RWPE2 (cell line): ENCODE results near the gene CYP4Z1.

Source experiments
- ATAC-seq: fragments of 200-7000 bp; cut with Tn5 transposase; 3 replicates; pipeline ENCODE4 v1.9.1; 2021; ENCODE audit warnings: low read depth
- DNase-seq: peaks from one replicate; pipeline ENCODE4 v3.0.0-alpha.2; 2020; ENCODE audit warnings: low spot score
- H3K27ac ChIP-seq: fragments of 450-650 bp; 2 replicates; pipeline ENCODE4 v1.5.1; 2017; ENCODE audit warnings: mild to moderate bottlenecking; ENCODE audit not compliant: poor library complexity, severe bottlenecking
- H3K27me3 ChIP-seq: fragments of 250-450 bp; sonication (Bioruptor Pico); 2 replicates; pipeline ENCODE4 v1.5.1; 2021; ENCODE audit warnings: mild to moderate bottlenecking, moderate library complexity; ENCODE audit not compliant: insufficient read depth, poor library complexity, severe bottlenecking
- H3K36me3 ChIP-seq: fragments of 250-450 bp; sonication (Bioruptor Pico); 2 replicates; pipeline ENCODE4 v1.5.1; 2020; ENCODE audit warnings: low read depth, mild to moderate bottlenecking, moderate library complexity
- H3K4me1 ChIP-seq: fragments of 250-450 bp; sonication (Bioruptor Pico); 2 replicates; pipeline ENCODE4 v1.5.1; 2021; ENCODE audit warnings: mild to moderate bottlenecking, moderate library complexity; ENCODE audit not compliant: insufficient read depth, poor library complexity, severe bottlenecking
- H3K4me3 ChIP-seq: fragments of 250-450 bp; sonication (Bioruptor Pico); 2 replicates; pipeline ENCODE4 v1.5.1; 2021; ENCODE audit warnings: mild to moderate bottlenecking, moderate library complexity; ENCODE audit not compliant: severe bottlenecking
- H3K9me3 ChIP-seq: fragments of 250-450 bp; sonication (Bioruptor Pico); 2 replicates; pipeline ENCODE4 v1.5.1; 2021; ENCODE audit warnings: mild to moderate bottlenecking, moderate library complexity; ENCODE audit not compliant: severe bottlenecking
- TF ChIP-seq, protein P1 (sequence below): fragments of 450-650 bp; IDR thresholded peaks from one replicate; pipeline ENCODE4 v1.5.1; 2017; ENCODE audit warnings: mild to moderate bottlenecking, moderate library complexity; ENCODE audit not compliant: poor library complexity, severe bottlenecking

CYP4Z1 gene

GRCh38 chr1:47160716-47161115 lies 93.7 kb downstream of the CYP4Z1 start:
- Histone ChIP-seq H3K27ac (no peak overlapping the region), H3K9me3 (no peaks in the 10 kb centered on the region), H3K27me3 (no peaks in the 10 kb centered on the region), H3K36me3 (no peaks in the 10 kb centered on the region), H3K4me1 (no peaks in the 10 kb centered on the region), H3K4me3 (no peak overlapping the region)
- no peak for ATAC-seq
- TF ChIP-seq, protein P1, sequence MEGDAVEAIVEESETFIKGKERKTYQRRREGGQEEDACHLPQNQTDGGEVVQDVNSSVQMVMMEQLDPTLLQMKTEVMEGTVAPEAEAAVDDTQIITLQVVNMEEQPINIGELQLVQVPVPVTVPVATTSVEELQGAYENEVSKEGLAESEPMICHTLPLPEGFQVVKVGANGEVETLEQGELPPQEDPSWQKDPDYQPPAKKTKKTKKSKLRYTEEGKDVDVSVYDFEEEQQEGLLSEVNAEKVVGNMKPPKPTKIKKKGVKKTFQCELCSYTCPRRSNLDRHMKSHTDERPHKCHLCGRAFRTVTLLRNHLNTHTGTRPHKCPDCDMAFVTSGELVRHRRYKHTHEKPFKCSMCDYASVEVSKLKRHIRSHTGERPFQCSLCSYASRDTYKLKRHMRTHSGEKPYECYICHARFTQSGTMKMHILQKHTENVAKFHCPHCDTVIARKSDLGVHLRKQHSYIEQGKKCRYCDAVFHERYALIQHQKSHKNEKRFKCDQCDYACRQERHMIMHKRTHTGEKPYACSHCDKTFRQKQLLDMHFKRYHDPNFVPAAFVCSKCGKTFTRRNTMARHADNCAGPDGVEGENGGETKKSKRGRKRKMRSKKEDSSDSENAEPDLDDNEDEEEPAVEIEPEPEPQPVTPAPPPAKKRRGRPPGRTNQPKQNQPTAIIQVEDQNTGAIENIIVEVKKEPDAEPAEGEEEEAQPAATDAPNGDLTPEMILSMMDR = no peak
- no peak for DNase-seq

GRCh38 chr1:47161298-47162040 lies 94.4 kb downstream of the CYP4Z1 start:
- Histone ChIP-seq H3K27ac (no peak overlapping the region), H3K27me3 (no peaks in the 10 kb centered on the region), H3K36me3 (no peaks in the 10 kb centered on the region), H3K9me3 (no peaks in the 10 kb centered on the region), H3K4me1 (no peaks in the 10 kb centered on the region), H3K4me3 (no peak overlapping the region)
- TF ChIP-seq, protein P1 = no peak
- DNase-seq = no peak
- ATAC-seq = no peak

DNA sequence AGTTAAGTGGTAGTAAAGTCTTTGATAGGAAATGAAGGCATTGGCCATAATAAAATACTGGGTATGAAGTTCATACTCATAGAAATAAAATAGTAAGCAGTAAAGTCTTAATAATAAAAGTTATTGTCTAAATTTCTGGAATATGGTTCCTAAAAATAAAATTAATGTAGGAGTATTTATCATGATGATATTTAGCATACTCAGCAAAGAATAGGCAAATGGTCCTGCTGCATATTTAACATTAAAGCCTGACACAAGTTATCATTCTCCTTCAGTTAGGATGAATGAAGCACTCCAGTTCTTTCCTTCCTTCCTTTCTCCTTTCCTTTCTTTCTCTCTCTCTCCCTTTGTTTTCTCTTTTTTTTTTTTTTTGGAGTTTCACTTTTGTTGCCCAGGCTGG lies 97.5 kb downstream of the CYP4Z1 start:
- no peak overlapping the region for H3K4me3 ChIP-seq
- no peaks in the 10 kb centered on the region for H3K4me1 ChIP-seq
- no peak overlapping the region for H3K27ac ChIP-seq
- no peaks in the 10 kb centered on the region for H3K36me3 ChIP-seq
- no peaks in the 10 kb centered on the region for H3K27me3 ChIP-seq
- ATAC-seq (no peak), DNase-seq (no peak)
- TF ChIP-seq, protein P1 = no peak
- H3K9me3 ChIP-seq = no peaks in the 10 kb centered on the region
